ENCODE results near the gene SPSB4.

GRCh38 chr3:141077631-141078030, 26.5 kb downstream of the SPSB4 start:
- TF ChIP-seq POLR2A (IDR thresholded peaks at IDR 0.05; ENCODE audit: low read depth, low read length) (no peak), POLR2AphosphoS5 (IDR thresholded peaks at IDR 0.05; ENCODE audit: low read depth, low read length) (no peak), TAF1 (IDR thresholded peaks at IDR 0.05; ENCODE audit: borderline replicate concordance, low read depth, low read length) (no peak)
